Breast epithelium (tissue), 3 donors: ENCODE data around the gene HACD2.
"Not testable (repeated sequence)": the region's sequence is repeated elsewhere in the genome, so short reads cannot be mapped to it uniquely, and the experiment has no call there.

Experiments used
- CTCF ChIP-seq, 3 donors: fragments of 450-650 bp; IDR thresholded peaks; one replicate each; pipeline ENCODE4 v1.5.1; 2016 to 2017; ENCODE audit warnings: antibody characterized with exemption in 3 of 3, mild to moderate bottlenecking in 3 of 3, moderate library complexity in 3 of 3
- POLR2A ChIP-seq: fragments of 450-650 bp; IDR thresholded peaks from one replicate; pipeline ENCODE4 v1.6.1; 2016; ENCODE audit warnings: antibody characterized with exemption, mild to moderate bottlenecking, moderate library complexity
- POLR2AphosphoS5 ChIP-seq, 3 donors: sonication (generic); formaldehyde crosslinking; IDR thresholded peaks; one replicate each; pipeline ENCODE4 v1.6.1; 2017; ENCODE audit warnings: antibody characterized with exemption in 3 of 3

- TF ChIP-seq CTCF (IDR thresholded peaks at IDR 0.05); POLR2A; POLR2AphosphoS5 (IDR thresholded peaks at IDR 0.05): not testable (repeated sequence)
Observed at GRCh38 chr3:123487063-123487462, 97.8 kb downstream of the HACD2 start.
